Measurements from ENCODE around the gene ARVCF. TPM values are rescaled to one million over a fixed set of nuclear protein-coding genes. Genes with fewer than 3 reads are reported as not detected.

ARVCF gene
- total RNA-seq, 3 donors from 2014 or later (not counting 1 experiment from before 2014, with no cell fraction given): 37.8 to 62.0 (median 38.7) TPM

GRCh38 chr22:19930551-19931486, 85.8 kb downstream of the ARVCF start:
- no peaks in the 10 kb centered on the region for H3K36me3 ChIP-seq (ENCODE audit: control insufficient read depth, insufficient read depth, low read length)
- no peak for TF ChIP-seq CTCF (IDR thresholded peaks at IDR 0.05)
- no peaks in the 10 kb centered on the region for H3K27me3 Mint-ChIP-seq (ENCODE audit: low read depth in 2 of 2)

GRCh38 chr22:19929586-19930550, 86.8 kb downstream of the ARVCF start:
- H3K27ac Mint-ChIP-seq: no peak overlapping the region
- H3K27me3 Mint-ChIP-seq (ENCODE audit: low read depth in 2 of 2): no peaks in the 10 kb centered on the region
- 92% methylated on average over 21 of the region's 21 CpGs for WGBS (ENCODE audit: insufficient coverage)
- intact Hi-C loops (cut with micrococcal nuclease): no loop called here
- no peak for TF ChIP-seq CTCF (IDR thresholded peaks at IDR 0.05)
- H3K36me3 ChIP-seq (ENCODE audit: control insufficient read depth, insufficient read depth, low read length): no peaks in the 10 kb centered on the region
- ATAC-seq (no peak), DNase-seq (no peak)
- H3K4me3 ChIP-seq (ENCODE audit: low read length): no peak overlapping the region
- no peaks in the 10 kb centered on the region for H3K9me3 ChIP-seq (ENCODE audit: control insufficient read depth, insufficient read depth, low read length)
- H3K4me3 Mint-ChIP-seq: no peak overlapping the region
- H3K27me3 ChIP-seq (ENCODE audit: control insufficient read depth, insufficient read depth, low read length): no peaks in the 10 kb centered on the region
- H3K9me3 Mint-ChIP-seq: no peaks in the 10 kb centered on the region
- no peak overlapping the region for H3K27ac ChIP-seq (ENCODE audit: low read length)
- H3K4me1 ChIP-seq (ENCODE audit: control insufficient read depth, insufficient read depth, low read length): no peaks in the 10 kb centered on the region
- H3K4me1 Mint-ChIP-seq: peaks cover 0 to 6% of the 10 kb centered on the region in 2 donors
- no peaks in the 10 kb centered on the region for H3K36me3 Mint-ChIP-seq

More at GRCh38 chr22:19930551-19931486, 85.8 kb downstream of the ARVCF start:
- no peak for ATAC-seq
- WGBS (ENCODE audit: insufficient coverage): 88% methylated on average over 21 of the region's 21 CpGs
- DNase-seq: no peak
- Histone ChIP-seq H3K27me3 (ENCODE audit: control insufficient read depth, insufficient read depth, low read length) (no peaks in the 10 kb centered on the region), H3K4me3 (ENCODE audit: low read length) (no peak overlapping the region), H3K27ac (ENCODE audit: low read length) (no peak overlapping the region), H3K4me1 (ENCODE audit: control insufficient read depth, insufficient read depth, low read length) (no peaks in the 10 kb centered on the region), H3K9me3 (ENCODE audit: control insufficient read depth, insufficient read depth, low read length) (peaks cover 5% of the 10 kb centered on the region)
- H3K9me3 Mint-ChIP-seq: peaks cover 0 to 5% of the 10 kb centered on the region in 2 donors
- peaks cover 0 to 6% of the 10 kb centered on the region in 2 donors for H3K4me1 Mint-ChIP-seq
- no peak overlapping the region for H3K4me3 Mint-ChIP-seq
- intact Hi-C loops (cut with micrococcal nuclease): no loop called here
- peaks cover 7% of the 10 kb centered on the region for H3K36me3 Mint-ChIP-seq
- no peak overlapping the region for H3K27ac Mint-ChIP-seq

- no peak for TF ChIP-seq CTCF (IDR thresholded peaks at IDR 0.05)
- H3K4me1 Mint-ChIP-seq: peaks cover 0 to 6% of the 10 kb centered on the region in 2 donors
- no peaks in the 10 kb centered on the region for H3K27me3 ChIP-seq (ENCODE audit: control insufficient read depth, insufficient read depth, low read length)
- H3K36me3 ChIP-seq (ENCODE audit: control insufficient read depth, insufficient read depth, low read length): peaks cover 3% of the 10 kb centered on the region
- no peaks in the 10 kb centered on the region for H3K4me1 ChIP-seq (ENCODE audit: control insufficient read depth, insufficient read depth, low read length)
- no peaks in the 10 kb centered on the region for H3K9me3 ChIP-seq (ENCODE audit: control insufficient read depth, insufficient read depth, low read length)
- no peak overlapping the region for H3K4me3 ChIP-seq (ENCODE audit: low read length)
- ATAC-seq (no peak), DNase-seq (no peak)
- intact Hi-C loops (cut with micrococcal nuclease): no loop called here
- no peaks in the 10 kb centered on the region for H3K36me3 Mint-ChIP-seq
- WGBS (ENCODE audit: insufficient coverage): 90% methylated on average over 11 of the region's 11 CpGs
- no peaks in the 10 kb centered on the region for H3K27me3 Mint-ChIP-seq (ENCODE audit: low read depth in 2 of 2)
- H3K27ac Mint-ChIP-seq: no peak overlapping the region
- H3K27ac ChIP-seq (ENCODE audit: low read length): no peak overlapping the region
- no peaks in the 10 kb centered on the region for H3K9me3 Mint-ChIP-seq
- no peak overlapping the region for H3K4me3 Mint-ChIP-seq
These were observed 88.4 kb downstream of the ARVCF start for GRCh38 chr22:19928207-19928606.

All from natural killer cell (primary cell).